ENCODE results near the gene SHPK.

DNA sequence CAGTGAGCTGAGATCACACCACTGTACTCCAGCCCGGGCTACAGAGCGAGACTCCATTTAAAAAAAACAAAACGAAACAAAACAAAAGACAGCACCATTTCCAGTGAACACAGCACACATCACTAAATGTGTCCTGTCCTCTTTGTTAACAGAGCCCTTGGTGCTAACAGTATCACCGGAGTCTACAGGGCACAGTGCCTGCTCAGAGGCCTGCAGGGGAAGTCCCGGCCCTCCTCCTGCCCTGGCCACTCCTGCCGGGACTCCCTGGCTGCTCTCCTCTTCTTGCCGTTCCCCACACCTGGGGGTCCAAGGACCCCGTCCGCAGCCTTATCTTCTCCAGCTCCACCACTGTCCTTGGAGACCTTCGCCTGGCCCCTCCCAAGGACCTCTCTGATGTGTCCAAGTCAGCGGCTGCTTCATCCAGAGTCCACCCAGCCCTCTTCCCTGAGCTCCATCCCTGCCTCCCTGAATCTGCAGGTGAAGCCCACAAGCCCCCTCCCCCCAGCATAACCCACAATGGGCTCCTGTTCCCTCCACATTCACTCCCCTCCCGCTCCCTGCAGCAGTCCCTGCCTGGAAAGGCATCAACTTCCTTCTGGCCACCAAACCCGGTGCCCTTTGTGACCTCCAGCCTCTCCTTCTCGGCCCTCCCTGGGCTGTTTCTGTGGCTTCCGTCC lies 35.4 kb downstream of the SHPK start:
- TF ChIP-seq, protein P1, sequence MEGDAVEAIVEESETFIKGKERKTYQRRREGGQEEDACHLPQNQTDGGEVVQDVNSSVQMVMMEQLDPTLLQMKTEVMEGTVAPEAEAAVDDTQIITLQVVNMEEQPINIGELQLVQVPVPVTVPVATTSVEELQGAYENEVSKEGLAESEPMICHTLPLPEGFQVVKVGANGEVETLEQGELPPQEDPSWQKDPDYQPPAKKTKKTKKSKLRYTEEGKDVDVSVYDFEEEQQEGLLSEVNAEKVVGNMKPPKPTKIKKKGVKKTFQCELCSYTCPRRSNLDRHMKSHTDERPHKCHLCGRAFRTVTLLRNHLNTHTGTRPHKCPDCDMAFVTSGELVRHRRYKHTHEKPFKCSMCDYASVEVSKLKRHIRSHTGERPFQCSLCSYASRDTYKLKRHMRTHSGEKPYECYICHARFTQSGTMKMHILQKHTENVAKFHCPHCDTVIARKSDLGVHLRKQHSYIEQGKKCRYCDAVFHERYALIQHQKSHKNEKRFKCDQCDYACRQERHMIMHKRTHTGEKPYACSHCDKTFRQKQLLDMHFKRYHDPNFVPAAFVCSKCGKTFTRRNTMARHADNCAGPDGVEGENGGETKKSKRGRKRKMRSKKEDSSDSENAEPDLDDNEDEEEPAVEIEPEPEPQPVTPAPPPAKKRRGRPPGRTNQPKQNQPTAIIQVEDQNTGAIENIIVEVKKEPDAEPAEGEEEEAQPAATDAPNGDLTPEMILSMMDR (IDR thresholded peaks at IDR 0.05 in 8 of 11, conservative IDR thresholded peaks at IDR 0.05 in 3 of 11), result no peak
- TF ChIP-seq POLR2A (IDR thresholded peaks at IDR 0.05) (no peak), POLR2AphosphoS5 (IDR thresholded peaks at IDR 0.05) (no peak)
